Measurements from ENCODE around the gene ACCS. TPM values are rescaled to one million over a fixed set of nuclear protein-coding genes. Genes with fewer than 3 reads are reported as not detected.

The ACCS gene
- total RNA-seq, 1 donor = 21.0 TPM

DNA sequence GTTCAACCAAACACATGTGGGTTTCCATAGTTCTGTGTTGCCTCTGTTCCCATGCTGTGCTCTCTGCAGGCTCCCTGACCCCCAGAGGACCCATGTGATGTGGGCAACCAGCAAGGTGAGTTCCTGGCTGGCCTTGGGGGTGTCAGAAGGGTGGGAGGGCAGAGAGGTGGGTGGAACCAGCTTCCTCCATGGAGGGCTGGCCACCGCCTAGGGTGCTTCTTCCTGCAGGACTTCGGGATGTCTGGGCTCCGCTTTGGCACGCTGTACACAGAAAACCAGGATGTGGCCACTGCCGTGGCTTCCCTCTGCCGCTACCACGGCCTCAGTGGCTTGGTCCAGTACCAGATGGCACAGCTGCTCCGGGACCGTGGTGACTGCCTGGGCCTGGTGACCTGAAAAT is 14.9 kb downstream of the ACCS start:
- Histone ChIP-seq H3K27ac (ENCODE audit: low read depth, low read length) (no peak overlapping the region), H4K20me1 (ENCODE audit: insufficient read depth, low read length) (no peaks in the 10 kb centered on the region), H3K4me1 (ENCODE audit: insufficient read depth, low read length) (no peaks in the 10 kb centered on the region), H3K79me2 (ENCODE audit: insufficient read depth, low read length) (no peaks in the 10 kb centered on the region), H2AFZ (ENCODE audit: low read length) (no peak overlapping the region), H3K27me3 (ENCODE audit: insufficient read depth, low read length) (no peaks in the 10 kb centered on the region), H3K36me3 (ENCODE audit: insufficient read depth, low read length) (no peaks in the 10 kb centered on the region), H3K9me3 (ENCODE audit: low read depth, low read length) (no peaks in the 10 kb centered on the region), H3K4me2 (ENCODE audit: insufficient read depth, low read length) (no peak overlapping the region), H3K4me3 (ENCODE audit: insufficient read depth, low read length) (no peak overlapping the region)
- DNase-seq (ENCODE audit: insufficient read length, low spot score, missing footprints) = no peak
- TF ChIP-seq, protein P1, sequence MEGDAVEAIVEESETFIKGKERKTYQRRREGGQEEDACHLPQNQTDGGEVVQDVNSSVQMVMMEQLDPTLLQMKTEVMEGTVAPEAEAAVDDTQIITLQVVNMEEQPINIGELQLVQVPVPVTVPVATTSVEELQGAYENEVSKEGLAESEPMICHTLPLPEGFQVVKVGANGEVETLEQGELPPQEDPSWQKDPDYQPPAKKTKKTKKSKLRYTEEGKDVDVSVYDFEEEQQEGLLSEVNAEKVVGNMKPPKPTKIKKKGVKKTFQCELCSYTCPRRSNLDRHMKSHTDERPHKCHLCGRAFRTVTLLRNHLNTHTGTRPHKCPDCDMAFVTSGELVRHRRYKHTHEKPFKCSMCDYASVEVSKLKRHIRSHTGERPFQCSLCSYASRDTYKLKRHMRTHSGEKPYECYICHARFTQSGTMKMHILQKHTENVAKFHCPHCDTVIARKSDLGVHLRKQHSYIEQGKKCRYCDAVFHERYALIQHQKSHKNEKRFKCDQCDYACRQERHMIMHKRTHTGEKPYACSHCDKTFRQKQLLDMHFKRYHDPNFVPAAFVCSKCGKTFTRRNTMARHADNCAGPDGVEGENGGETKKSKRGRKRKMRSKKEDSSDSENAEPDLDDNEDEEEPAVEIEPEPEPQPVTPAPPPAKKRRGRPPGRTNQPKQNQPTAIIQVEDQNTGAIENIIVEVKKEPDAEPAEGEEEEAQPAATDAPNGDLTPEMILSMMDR (IDR thresholded peaks at IDR 0.05; ENCODE audit: extremely low read depth, low read depth, low read length) = no peak

DNA sequence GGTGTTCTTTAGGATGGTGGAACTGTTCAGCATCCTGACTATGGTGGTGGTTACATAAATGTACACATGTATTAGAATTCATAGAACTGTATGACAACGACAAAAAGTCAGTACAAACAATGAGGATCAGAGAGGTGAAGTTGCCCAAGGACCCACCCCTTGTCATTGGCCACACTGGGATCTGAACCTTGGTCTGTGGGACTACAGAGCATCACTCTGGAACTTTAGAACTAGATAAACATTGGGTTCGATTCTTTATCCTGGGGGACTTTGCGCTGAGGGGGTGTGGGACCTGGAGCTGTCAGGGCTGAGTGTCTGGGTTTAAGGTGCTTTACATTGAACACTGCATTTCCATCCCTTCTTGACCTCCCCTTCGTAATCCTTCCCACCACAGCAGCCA is 16.6 kb downstream of the ACCS start:
- TF ChIP-seq, protein P1 (IDR thresholded peaks at IDR 0.05; ENCODE audit: extremely low read depth, low read depth, low read length) = no peak

DNA sequence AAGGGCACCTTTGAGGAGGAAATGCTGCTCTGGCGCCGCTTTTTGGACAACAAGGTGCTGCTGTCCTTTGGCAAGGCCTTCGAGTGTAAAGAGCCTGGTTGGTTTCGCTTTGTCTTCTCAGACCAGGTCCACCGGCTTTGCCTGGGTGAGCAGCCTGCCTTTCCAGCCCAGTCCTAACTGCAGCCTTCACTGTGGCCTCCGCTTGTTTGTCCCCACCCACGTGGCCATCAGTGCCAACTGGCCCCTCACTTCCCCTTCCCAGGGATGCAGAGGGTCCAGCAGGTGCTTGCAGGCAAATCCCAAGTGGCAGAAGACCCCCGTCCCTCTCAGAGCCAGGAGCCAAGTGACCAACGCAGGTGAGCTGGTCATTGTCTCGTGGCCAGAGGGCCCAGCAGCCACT is 17.4 kb downstream of the ACCS start:
- Histone ChIP-seq H3K4me3 (ENCODE audit: insufficient read depth, low read length) (no peak overlapping the region), H2AFZ (ENCODE audit: low read length) (no peak overlapping the region), H3K9me3 (ENCODE audit: low read depth, low read length) (no peaks in the 10 kb centered on the region), H3K27me3 (ENCODE audit: insufficient read depth, low read length) (no peaks in the 10 kb centered on the region), H3K4me1 (ENCODE audit: insufficient read depth, low read length) (no peaks in the 10 kb centered on the region), H3K4me2 (ENCODE audit: insufficient read depth, low read length) (no peak overlapping the region), H3K79me2 (ENCODE audit: insufficient read depth, low read length) (no peaks in the 10 kb centered on the region), H4K20me1 (ENCODE audit: insufficient read depth, low read length) (no peaks in the 10 kb centered on the region), H3K36me3 (ENCODE audit: insufficient read depth, low read length) (no peaks in the 10 kb centered on the region), H3K27ac (ENCODE audit: low read depth, low read length) (no peak overlapping the region)
- TF ChIP-seq, protein P1 (IDR thresholded peaks at IDR 0.05; ENCODE audit: extremely low read depth, low read depth, low read length) = no peak
- DNase-seq (ENCODE audit: insufficient read length, low spot score, missing footprints) = no peak

More for the DNA sequence above, 16.6 kb downstream of the ACCS start:
- Histone ChIP-seq H3K4me3 (ENCODE audit: insufficient read depth, low read length) (no peak overlapping the region), H3K4me2 (ENCODE audit: insufficient read depth, low read length) (no peak overlapping the region), H3K4me1 (ENCODE audit: insufficient read depth, low read length) (no peaks in the 10 kb centered on the region), H3K9me3 (ENCODE audit: low read depth, low read length) (no peaks in the 10 kb centered on the region), H3K36me3 (ENCODE audit: insufficient read depth, low read length) (no peaks in the 10 kb centered on the region), H3K27ac (ENCODE audit: low read depth, low read length) (no peak overlapping the region), H4K20me1 (ENCODE audit: insufficient read depth, low read length) (no peaks in the 10 kb centered on the region), H2AFZ (ENCODE audit: low read length) (no peak overlapping the region), H3K79me2 (ENCODE audit: insufficient read depth, low read length) (no peaks in the 10 kb centered on the region), H3K27me3 (ENCODE audit: insufficient read depth, low read length) (no peaks in the 10 kb centered on the region)
- no peak for DNase-seq (ENCODE audit: insufficient read length, low spot score, missing footprints)

DNA sequence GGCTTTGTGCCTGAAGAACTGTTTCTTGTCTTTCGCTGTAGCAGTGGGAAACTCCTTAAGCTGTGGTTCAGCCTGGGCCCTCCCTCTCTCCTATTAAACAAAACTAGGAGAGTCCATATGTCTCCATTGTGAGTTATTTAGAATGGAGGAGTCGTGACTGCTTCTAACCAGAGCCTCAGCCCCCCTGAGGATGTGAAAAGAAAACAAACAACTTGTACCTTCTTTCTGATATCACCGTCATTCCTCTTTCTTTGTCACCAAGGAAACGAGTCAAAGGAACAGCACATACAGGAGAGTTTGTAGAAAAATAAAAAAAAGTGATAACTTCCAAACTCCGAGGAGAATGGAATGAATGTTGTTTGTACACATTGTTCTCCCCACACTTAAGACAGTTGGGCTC is 17.8 kb downstream of the ACCS start:
- no peaks in the 10 kb centered on the region for H3K27me3 ChIP-seq (ENCODE audit: insufficient read depth, low read length)
- H3K9me3 ChIP-seq (ENCODE audit: low read depth, low read length) = no peaks in the 10 kb centered on the region
- H3K4me2 ChIP-seq (ENCODE audit: insufficient read depth, low read length) = no peak overlapping the region
- H3K4me1 ChIP-seq (ENCODE audit: insufficient read depth, low read length) = no peaks in the 10 kb centered on the region
- no peaks in the 10 kb centered on the region for H3K36me3 ChIP-seq (ENCODE audit: insufficient read depth, low read length)
- H4K20me1 ChIP-seq (ENCODE audit: insufficient read depth, low read length) = no peaks in the 10 kb centered on the region
- DNase-seq (ENCODE audit: insufficient read length, low spot score, missing footprints) = no peak
- TF ChIP-seq, protein P1 (IDR thresholded peaks at IDR 0.05; ENCODE audit: extremely low read depth, low read depth, low read length) = no peak
- H2AFZ ChIP-seq (ENCODE audit: low read length) = no peak overlapping the region
- H3K27ac ChIP-seq (ENCODE audit: low read depth, low read length) = no peak overlapping the region
- H3K4me3 ChIP-seq (ENCODE audit: insufficient read depth, low read length) = no peak overlapping the region
- H3K79me2 ChIP-seq (ENCODE audit: insufficient read depth, low read length) = no peaks in the 10 kb centered on the region
